ENCODE data around the gene IDH3A.

The IDH3A gene

DNA sequence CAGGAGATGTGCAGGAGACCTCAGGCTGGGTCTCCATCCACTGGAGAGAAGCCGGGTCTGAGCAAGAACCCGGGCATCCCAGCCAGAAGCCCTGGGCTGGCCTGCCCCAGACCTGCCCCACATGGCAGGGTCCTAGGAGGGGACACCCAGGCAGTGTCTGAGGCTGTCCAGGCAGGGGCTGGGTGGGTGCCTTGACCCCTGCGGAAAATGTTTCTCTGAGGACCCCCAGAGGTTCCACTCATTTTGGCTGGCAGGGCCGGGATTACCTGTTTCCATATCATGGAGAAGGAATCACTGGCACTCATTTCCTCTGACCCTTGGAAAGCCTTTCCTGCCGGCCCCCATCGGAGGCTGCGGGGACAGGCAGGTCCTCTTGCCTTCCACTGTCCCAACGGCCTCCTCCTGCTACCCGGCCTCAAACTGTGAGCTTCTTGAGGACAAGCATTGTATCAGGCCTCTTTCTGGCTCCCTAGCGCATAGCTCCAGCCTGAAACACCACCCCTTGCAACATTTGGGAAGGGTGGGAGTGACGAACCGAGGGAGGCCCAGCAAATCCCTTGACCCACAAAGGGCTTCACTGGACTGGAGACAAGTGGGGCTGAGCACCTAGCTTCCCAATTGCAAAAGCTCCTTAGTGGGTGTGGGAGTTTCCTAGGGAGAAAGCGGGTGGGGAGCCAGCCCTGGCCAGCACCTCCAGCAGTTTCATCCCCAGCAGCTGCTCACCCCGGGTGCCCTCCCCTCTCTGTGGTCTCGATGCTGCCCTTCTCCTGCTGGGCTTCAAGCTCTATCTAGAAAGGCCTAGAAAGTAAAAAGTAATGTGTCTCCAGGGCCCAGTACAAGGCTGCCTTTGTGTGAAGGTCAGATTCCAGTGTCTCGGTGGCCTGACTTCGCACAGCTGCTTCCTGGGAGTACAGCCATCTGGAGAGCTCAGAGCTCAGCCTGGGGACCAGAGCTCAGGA, 55.5 kb downstream of the IDH3A start:
- no peak for DNase-seq

DNA sequence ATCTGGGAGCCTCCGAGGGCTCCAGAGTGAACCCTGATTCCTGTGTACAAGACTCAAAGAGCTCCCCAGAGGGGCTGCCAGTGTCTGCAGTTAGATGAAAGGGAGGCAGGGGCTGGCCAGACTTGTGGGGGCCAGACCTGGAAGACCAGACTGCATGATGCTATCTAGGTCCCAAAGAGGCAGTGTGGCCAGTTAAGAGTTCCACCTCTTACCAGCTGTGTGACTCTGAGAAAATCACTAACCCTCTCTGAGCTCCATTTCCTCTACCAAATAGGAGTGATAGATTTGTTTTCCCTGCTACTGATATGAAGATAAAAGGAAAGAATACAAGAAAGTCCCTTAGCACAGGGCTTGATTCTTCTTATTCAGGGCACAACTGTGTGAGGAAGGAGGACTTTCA, 56.2 kb downstream of the IDH3A start:
- no peak for DNase-seq

DNA sequence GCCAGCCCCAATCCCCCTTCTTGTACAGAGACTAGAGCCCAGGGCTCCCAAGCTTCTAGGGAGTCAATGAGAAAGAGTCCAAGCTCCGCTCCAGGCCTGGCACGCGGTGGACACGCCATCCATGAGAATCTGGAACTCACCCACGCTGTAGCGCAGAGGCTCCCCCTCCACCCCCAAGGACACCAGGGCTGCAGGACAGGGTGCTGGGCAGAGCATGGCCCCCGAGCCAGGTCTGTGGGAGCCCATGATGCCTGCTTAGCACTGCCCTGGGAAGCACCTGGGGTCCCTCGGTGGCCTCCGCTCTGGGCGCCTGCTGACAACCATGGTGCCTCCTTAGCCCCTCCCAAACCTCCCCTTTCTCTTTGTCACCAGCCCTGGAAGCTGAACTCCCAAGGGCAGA, 56.7 kb downstream of the IDH3A start:
- DNase-seq: no peak

DNA sequence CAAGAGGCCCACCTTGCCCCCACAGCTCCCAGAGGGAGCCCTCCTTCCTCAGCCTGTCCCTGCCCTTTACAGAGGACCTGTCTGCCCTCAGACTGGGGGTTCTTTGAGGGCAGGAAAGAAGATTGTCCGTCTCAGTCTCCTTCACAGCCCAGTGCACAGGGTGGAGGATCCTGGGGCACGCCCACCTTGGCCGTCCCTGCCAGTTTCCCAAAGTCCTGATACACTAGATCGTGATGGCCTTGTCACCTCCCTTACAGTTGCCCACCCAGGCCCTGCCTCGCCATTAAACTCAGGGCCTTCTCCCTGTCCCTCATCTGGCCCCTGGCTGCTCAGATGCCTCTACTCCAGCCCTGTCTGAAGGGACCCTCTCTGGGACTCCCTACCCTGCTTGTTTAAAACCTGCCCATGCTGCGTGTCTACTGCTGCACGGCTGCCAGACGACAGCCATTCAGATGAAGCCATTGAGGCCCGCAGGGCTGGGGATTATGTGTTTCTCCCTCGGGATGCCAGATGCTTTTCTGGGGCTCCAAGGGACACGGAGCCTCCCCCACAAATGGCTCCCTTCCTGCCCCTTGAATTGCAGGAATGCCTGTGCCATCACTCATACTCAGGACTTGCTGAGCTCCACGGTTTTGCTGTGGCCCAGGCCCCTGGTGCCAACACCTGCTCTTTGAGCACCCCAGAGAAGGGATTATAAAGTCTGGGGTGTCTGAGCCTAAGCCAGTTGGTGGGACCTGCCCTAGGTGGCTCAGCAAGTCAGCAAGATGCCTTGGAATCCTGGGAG, 57.4 kb downstream of the IDH3A start:
- DNase-seq: no peak

DNA sequence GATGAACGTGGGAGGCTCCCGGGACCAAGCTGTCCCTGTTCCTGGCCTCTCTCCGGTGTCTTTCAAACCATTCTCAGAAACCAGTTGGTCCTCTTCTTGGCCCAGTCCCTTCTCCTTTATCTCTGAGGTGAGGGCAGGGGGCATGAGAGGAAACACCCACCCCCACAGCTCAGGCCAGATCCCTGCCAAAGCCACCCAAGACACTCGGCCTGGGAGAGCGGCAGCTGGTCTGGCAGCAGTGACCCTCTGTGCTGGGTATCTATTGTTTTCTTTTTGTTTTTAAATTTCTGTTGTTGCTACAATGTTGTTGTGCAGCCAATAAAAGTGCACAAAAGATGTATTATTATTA, 57.9 kb downstream of the IDH3A start:
- DNase-seq: no peak

DNA sequence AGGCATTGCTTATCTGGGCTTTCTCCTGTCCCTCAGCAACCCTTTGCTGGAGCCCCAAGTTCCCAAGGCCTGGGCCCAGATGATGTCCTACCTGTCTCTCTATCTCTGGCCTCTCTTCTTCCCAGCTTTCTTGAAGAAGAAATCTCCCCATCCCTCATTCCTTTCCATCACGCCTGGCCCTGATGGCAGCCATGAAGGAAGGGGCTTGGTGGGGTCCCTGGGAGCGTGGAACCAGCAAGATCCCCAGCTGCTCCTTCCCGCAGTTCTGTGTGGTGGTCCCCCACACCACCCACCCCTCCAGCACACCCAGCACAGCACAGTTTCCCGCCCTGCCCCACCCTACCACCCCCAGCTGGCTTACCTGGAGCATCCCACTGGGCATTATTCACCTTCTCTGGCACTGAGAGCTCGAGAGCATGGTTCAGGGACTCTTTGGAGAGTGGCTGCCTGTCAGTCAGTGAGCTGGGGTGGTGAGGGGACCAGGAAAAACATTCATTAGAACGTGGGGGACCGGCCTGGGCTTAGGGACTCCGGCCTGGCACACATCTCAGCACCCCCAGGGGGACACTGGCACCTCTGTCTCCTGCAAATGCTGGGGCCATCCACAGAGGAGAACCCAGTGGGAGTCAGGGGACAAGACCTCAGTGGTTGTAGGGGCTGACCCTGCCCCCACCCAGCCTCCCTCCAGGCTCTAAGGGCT, 58.6 kb downstream of the IDH3A start:
- DNase-seq: no peak

DNA sequence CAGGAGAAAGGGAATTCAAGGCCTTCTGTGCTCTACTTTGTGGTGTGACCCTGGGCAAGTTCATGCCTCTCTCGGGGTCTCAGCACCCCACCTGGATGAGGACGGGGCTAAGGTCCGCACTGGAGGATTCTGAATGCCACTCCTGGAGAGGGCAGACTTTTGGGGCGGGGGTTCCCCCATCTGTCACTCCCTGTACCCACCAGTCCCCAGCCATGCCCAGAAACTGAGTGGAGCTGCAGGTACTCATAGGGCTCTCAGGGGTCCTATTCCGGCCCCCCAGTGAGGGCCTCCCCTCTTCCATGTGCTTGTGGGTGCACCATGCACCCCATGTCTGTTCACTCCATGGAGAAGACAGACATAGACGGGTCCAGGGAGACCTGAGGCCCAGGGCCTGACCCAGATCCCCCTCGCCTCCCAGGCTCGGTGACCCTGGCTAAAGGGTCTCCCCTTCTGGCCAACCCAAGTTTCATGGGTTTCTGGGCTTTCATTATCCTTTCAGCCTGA, 59.2 kb downstream of the IDH3A start:
- no peak for DNase-seq

DNA sequence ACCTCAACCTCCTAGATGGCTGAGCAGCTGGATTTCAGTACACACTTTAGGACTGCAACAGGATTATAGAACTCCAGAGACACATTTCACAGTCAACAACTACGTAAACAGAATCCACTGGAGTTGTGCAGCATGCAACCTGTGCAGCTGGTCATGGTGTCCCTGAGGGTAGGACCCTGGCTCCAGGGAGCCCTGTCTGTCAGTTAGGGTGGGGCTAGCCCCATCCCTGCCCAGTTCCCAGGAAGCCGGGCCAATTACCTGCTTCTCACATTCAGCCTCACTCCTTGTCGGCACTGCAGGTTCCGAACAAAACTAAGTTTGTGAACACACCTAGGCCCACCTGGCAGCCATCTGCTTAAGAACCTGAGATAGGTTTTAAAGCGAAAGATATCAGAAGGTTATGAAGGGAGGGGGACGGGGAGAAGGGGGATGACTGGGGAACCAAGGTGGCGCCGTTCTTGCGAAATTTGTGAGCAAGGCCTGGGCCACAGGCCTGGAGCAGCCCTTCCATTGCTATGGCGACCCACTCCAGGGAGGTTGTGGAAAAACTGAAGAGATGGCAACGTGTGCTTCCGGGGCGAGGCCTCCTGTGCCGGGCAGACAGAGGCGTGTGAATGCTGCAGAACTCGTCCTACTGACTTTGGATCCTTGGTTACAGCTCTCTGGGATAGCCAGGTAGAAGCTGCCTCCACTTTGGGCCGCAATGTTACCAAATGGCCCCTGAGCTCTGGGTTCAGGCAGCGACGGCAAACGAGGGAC, 59.9 kb downstream of the IDH3A start:
- no peak for DNase-seq

DNA sequence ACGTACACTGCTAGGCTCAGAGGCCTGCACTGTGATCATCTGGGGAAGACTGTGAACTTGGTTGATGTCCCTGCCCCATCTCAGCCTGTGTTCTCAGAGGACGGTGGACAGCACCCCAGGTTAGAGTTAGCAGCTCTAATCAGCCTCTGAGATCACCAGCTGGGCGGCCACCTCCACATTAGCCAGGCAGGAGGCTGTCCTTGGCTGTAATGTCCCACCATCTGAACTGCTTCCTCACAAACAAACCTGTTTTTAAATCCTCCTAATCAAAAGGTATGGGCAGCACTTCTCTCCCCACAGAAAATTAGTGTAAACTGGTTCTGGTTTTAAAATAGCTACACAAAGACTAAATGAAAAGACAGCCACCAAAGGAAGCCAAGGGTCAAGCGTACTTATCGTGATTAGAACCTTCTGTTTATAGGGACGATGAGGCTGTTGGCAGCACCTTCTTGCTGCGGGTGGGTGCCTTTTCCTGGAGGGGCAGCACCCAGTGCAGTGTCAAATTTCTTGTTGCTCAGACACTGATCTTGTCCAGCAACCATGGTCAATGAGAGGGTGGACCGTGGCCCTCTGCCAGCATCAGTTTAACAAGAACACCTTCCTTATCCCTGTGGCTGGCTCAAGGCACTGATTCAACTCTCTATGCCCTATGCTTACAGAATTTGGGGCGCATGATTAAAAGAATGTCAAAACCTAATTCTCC, 60.6 kb downstream of the IDH3A start:
- no peak for DNase-seq

DNA sequence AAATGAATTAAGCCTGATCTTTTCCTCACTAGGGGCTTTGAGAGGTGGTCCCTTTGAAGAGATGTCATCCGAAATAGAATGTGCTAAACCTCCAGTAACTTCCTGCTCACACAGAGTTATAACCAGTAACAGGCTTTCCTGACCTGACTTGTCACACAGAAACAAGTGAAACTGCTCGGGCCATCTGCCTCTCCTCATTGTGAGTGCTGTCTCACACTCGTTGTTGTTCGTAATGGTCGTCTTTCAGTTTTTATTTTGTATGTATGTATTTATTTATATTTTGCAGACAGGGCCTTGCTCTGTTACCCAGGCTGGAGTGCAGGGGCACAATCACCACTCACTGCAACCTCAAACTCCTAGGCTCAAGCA, 61.2 kb downstream of the IDH3A start:
- DNase-seq: no peak

DNA sequence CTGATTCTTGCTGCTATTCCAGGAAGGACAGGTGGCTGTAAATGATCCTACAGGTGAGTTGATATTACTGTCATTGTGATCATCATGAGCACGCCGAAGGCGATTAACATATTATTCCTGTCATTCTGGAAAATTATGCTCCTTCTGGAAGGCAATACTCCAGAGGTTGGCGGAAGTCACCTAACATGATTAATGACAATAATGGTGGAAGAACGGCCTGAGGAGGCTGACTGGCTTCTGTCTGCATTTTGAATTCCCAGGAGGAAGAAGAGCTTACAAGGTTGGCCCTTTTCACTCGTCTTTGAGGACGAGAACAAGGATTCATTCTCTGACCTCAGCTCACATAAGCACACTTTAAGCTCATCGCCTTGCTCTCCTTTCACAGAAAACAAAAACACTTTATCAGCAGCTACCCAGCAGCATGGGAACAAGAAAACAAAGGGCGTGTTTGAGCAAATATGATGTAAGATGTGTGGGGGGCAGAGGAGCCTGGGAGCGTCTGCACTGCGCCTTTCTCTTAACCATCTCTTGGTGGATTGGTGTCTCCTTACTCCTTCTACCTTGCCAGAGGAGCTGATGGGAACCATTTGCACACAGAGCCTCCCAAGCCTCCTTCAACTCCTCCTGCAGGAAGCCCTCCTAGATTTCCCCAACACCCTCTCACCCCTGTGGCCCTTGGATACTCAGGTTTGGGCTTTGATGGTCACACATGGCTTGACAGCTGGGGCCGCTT, 62.2 kb downstream of the IDH3A start:
- no peak for DNase-seq

DNA sequence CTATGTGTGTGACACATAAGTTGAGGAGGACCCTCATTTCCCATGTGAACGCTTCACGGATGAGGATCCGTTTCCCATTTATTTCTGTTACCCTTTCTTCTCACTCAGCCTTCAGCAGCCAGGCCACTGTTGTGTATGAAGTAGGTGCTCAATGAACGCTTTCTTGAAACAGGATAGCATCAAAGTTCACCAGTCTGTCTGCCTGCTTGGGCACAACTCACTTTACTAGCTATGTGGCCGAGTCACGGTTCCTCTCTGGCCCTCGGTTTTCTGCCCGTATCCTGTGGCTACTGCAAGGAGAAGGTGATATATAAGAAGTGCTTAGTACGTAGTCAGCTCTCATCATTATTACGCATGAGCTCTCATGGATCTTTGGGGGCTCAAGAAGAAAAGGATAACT, 62.8 kb downstream of the IDH3A start:
- no peak for DNase-seq

DNA sequence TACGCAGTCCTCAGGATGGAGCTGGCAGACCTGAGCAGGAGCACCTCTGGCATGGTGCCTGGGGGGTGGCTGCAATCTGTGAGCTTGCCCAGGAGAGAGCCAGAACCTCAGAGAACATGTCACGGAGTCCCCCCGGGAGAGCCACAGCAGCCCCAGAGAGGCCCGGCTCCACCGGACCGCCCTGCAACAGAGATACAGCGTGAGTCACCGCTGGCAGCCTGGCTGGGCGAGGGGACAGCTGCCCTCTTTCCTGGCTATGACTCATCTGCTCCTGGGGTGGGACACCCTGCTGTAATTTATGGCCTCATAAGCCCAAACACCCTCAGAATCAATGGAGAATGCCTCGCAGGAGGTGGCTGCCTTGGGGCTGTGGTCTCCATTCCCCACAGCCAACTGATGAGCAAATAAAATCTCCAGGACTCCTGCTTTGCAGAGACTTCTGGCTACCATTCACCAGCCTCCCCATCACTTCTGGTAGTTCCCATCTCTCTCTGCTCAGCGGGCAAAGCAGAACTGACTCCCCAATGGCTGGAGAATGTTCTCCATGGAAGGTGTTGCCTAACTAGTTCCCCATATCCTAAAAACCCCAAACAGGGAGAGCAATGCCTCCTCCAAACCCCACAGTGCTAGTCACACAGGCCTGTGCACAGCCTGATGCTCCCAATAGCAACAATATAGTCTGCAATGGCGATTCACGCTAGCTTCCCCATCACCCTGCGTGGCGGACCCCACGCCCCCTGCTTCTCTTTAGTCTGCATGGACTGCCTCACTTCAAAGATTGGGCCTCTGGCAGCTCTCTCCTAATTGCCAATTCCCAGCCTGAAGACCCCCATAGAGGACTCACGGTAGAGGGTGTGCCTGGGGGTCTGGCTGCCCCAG, 63.6 kb downstream of the IDH3A start:
- DNase-seq: no peak

DNA sequence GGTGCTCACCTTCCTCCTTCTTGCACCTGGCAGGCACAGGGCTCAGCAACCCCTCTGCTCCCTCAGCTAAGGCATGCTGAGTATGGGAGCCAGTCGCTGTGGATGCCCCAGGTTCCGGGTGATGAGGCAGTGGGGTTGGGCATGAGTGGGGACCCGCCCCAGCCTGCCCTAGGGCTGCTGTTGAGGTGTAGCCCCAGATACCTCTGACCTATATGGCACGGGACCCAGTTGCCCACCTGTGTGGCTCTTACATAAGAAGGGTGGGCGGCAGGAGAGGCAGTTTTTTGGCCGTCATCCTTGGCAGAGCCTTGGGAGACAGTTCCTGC, 64.2 kb downstream of the IDH3A start:
- DNase-seq: no peak

DNA sequence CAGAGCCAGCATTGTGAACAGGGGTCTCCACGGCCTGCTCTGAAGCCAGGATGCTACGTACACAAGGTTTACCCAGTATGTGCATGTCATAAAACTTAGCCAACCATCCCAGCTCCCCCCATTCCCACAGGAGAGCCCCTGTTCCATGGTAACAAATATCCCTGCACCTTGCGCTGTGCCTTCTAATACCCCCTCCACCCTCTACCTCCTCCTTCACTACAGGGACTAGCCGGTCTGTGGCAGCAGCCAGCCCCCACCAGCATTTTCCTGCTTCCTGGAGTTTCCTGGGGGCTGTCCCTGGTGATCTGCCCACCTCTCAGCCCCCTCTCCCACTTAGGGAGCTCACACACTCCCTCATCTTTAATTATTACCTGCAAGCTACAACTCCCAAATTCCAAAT, 64.8 kb downstream of the IDH3A start:
- no peak for DNase-seq

DNA sequence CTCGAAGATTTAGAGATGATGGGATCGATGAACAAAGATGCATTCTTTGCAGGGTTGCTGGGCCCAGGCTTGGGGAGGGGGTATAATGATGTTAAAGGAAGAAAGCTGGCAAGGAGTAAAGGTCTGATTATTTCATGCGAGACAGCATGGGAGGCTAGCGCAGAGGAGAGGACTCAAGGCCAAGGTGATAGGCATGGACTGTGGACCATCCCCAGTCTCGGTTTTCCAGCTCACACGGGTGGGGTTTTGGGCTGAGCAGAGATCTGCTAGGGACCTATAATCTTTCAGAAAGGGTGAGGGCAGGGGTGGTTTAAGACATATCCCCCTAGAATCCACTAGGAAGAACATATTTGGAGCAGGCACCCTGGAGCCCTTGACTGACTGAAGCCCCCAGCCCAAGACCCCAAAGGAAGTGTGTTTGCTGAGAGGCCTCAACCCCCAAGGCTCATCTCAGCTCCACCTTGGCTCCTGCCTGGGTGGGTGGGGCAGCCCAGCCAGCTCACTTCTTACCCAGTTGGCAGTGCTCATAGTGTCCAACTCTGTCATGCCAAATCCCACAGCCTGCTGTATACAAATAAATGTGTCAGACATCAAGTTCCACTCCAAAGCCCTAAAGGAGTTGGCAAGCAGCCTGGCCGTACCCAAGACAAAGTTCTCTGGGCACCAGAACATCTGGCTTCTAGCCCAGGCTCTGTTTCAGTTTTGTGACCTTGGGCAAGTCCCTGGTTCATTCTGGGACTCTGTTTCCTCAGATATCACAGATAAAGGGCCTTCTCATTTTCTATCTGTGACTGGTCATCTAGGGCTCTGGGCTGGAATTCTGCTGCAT, 67.3 kb downstream of the IDH3A start:
- no peak for DNase-seq

DNA sequence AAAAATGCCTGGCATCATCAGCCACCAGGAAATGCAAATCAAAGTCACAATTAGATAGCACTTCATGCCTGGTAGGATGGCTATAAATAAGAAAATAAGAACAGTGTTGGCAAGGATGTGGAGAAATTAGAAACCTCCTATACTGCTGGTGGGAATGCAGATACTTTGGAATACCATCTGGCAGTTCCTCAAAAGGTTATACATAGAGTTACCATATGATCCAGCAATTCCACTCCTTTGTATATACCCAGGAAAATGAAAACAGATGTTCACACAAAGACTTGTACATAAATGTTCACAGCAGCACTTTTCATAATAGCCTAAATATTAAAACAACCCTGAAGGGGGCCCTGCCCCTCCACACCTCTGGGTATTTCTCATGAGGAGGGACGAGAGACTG, 71.6 kb downstream of the IDH3A start:
- no peak for DNase-seq

All from retina (tissue), 1 donor.